T-helper 1 cell treated with Interleukin-12 subunit alpha and Interleukin-12 subunit beta and Interleukin-4 antibody, amounts not matched to agents 30 μg/mL and 1 μg/mL, for 36 hours (primary cell): ENCODE measurements around the gene AMBP.

ENCODE experiments used
- H3K27ac Mint-ChIP-seq: one replicate; pipeline ENCODE4 v1.8.0; 2021; ENCODE audit warnings: mild to moderate bottlenecking, mixed read lengths
- H3K27me3 Mint-ChIP-seq: one replicate; pipeline ENCODE4 v1.8.0; 2021; ENCODE audit warnings: low read depth, mixed read lengths
- H3K36me3 Mint-ChIP-seq: one replicate; pipeline ENCODE4 v1.8.0; 2021; ENCODE audit warnings: low read depth, mixed read lengths
- H3K4me1 Mint-ChIP-seq: one replicate; pipeline ENCODE4 v1.8.0; 2021; ENCODE audit warnings: low read depth, mixed read lengths
- H3K4me3 Mint-ChIP-seq: one replicate; pipeline ENCODE4 v1.8.0; 2021; ENCODE audit warnings: mild to moderate bottlenecking, moderate library complexity, mixed read lengths
- H3K9me3 Mint-ChIP-seq: one replicate; pipeline ENCODE4 v1.8.0; 2021; ENCODE audit warnings: mixed read lengths

AMBP gene

GRCh38 chr9:114060070-114060469 lies 18.0 kb downstream of the AMBP start:
- H3K4me3 Mint-ChIP-seq = no peak overlapping the region
- H3K27ac Mint-ChIP-seq = no peak overlapping the region
- H3K27me3 Mint-ChIP-seq = peaks cover 8% of the 10 kb centered on the region
- no peaks in the 10 kb centered on the region for H3K36me3 Mint-ChIP-seq
- no peaks in the 10 kb centered on the region for H3K4me1 Mint-ChIP-seq
- no peaks in the 10 kb centered on the region for H3K9me3 Mint-ChIP-seq

GRCh38 chr9:114059047-114059803 lies 18.9 kb downstream of the AMBP start:
- Mint-ChIP-seq H3K27ac (no peak overlapping the region), H3K9me3 (no peaks in the 10 kb centered on the region), H3K27me3 (peaks cover 8% of the 10 kb centered on the region), H3K4me1 (no peaks in the 10 kb centered on the region), H3K36me3 (no peaks in the 10 kb centered on the region), H3K4me3 (no peak overlapping the region)

- H3K4me1 Mint-ChIP-seq = no peaks in the 10 kb centered on the region
- H3K27ac Mint-ChIP-seq = no peak overlapping the region
- H3K9me3 Mint-ChIP-seq = no peaks in the 10 kb centered on the region
- no peaks in the 10 kb centered on the region for H3K36me3 Mint-ChIP-seq
- no peak overlapping the region for H3K4me3 Mint-ChIP-seq
- peaks cover 4% of the 10 kb centered on the region for H3K27me3 Mint-ChIP-seq
These were observed 19.4 kb downstream of the AMBP start for GRCh38 chr9:114058688-114059046.

DNA sequence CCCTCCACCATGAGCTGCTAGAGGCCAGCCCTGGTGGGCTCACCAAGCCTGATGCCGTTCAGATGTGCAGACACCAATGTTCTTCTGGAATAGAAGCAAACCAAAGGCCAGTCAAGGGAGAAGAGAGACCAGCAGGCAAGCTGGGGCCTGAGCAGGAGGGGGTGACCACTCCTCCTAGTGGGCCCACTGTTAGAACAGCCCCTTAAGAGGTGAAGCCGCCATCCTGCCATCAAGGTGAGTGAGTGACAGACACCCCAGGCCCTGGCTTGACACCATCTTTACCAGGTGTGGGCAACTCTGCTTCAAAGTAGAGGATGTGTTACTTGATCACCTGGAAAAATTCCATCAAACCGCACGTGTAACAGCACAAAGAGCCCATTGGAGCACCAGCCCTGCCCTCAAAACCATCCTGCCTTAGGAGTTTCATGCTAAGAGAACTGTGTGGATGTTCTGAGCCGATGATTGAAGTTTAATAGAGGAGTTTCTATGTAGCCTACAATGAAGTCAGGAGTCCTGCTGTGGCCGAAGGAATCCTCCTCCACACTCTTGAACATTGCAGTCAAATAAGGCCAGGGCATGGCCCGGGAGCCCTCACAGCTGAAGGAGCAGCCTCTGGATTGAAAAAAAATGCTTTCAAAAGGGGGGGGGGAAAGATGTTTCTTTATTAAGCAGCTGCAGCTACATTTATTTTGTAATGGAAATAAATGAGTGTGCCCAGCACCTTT lies 20.8 kb downstream of the AMBP start:
- Mint-ChIP-seq H3K4me3 (no peak overlapping the region), H3K27me3 (no peaks in the 10 kb centered on the region), H3K27ac (no peak overlapping the region), H3K36me3 (no peaks in the 10 kb centered on the region), H3K4me1 (no peaks in the 10 kb centered on the region), H3K9me3 (no peaks in the 10 kb centered on the region)

GRCh38 chr9:114056527-114056926 lies 21.6 kb downstream of the AMBP start:
- no peaks in the 10 kb centered on the region for H3K27me3 Mint-ChIP-seq
- H3K4me1 Mint-ChIP-seq = no peaks in the 10 kb centered on the region
- no peak overlapping the region for H3K4me3 Mint-ChIP-seq
- no peaks in the 10 kb centered on the region for H3K9me3 Mint-ChIP-seq
- no peak overlapping the region for H3K27ac Mint-ChIP-seq
- no peaks in the 10 kb centered on the region for H3K36me3 Mint-ChIP-seq

DNA sequence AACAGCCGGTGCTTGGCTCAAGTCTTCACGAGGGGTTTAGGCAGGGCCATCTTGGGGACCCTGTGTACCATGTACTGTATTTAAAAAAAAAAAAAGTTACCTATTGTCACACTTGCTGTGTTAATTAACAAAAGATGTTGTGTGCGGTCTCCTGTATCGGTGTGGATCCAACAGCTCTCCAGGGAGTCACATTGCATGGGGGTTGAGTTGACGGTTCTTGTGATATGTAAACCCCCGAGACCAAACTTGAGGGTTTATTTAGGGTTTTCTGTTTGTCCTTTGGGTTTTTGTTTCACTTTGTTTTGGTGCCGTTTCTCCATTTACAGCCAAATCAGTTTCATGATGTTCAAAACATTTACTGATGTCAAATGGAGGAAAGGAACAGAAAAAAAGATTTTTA lies 22.2 kb downstream of the AMBP start:
- Mint-ChIP-seq H3K36me3 (no peaks in the 10 kb centered on the region), H3K27ac (no peak overlapping the region), H3K9me3 (no peaks in the 10 kb centered on the region), H3K4me3 (no peak overlapping the region), H3K4me1 (no peaks in the 10 kb centered on the region), H3K27me3 (no peaks in the 10 kb centered on the region)

DNA sequence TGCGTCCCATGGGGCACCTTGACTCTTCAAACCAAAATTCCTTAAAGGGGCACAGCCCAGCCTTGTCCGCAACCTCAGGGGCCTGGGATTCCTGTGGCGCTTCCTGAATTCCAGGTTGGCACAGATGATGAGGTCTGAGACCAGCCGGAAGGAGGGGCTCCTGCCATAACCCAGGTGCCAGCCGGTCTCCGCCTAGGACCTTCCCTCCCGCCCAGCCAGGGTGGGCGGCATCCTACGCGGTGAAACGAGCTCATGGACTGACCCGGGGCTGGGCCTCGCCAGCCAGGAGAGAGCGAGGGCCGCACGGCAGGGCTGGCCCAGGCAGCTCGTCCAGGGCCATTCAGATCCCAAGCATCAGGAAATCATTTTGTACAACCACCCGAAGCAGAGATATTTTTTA lies 23.0 kb downstream of the AMBP start:
- Mint-ChIP-seq H3K36me3 (no peaks in the 10 kb centered on the region), H3K9me3 (no peaks in the 10 kb centered on the region), H3K27ac (no peak overlapping the region)

DNA sequence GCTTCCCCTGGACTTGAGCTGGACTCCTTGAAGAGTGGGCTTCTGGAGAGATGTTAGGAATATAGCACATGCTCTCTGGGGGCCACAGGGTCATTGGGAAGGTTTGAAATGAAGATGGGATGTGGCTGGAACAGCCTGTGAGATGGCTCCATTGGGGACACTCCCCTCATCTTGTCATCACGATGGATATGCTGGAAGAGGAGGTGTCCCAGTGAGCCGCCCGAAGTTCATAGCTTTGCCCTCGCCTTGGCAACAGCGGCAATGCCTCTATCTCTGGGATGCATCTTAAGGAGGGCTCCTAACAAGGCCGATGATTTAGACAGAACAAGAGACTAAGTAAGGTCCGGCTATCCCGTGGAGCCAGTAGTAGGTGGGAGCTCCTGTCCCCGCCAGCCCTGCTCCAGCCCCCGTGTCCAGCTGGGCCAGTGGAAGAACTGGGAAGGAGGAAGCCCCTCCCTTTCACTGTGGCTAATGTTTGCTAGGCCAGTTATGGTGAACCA lies 23.9 kb downstream of the AMBP start:
- no peaks in the 10 kb centered on the region for H3K36me3 Mint-ChIP-seq
- no peaks in the 10 kb centered on the region for H3K27me3 Mint-ChIP-seq
- H3K27ac Mint-ChIP-seq = no peak overlapping the region
- no peaks in the 10 kb centered on the region for H3K4me1 Mint-ChIP-seq
- no peak overlapping the region for H3K4me3 Mint-ChIP-seq
- H3K9me3 Mint-ChIP-seq = no peaks in the 10 kb centered on the region

More for the DNA sequence above, 23.0 kb downstream of the AMBP start:
- Mint-ChIP-seq H3K4me3 (no peak overlapping the region), H3K27me3 (no peaks in the 10 kb centered on the region), H3K4me1 (no peaks in the 10 kb centered on the region)

- no peaks in the 10 kb centered on the region for H3K9me3 Mint-ChIP-seq
- H3K4me1 Mint-ChIP-seq = no peaks in the 10 kb centered on the region
- no peaks in the 10 kb centered on the region for H3K27me3 Mint-ChIP-seq
- H3K27ac Mint-ChIP-seq = no peak overlapping the region
- no peaks in the 10 kb centered on the region for H3K36me3 Mint-ChIP-seq
- no peak overlapping the region for H3K4me3 Mint-ChIP-seq
These were observed 24.7 kb downstream of the AMBP start for GRCh38 chr9:114053246-114054005.

GRCh38 chr9:114051706-114052105 lies 26.4 kb downstream of the AMBP start:
- Mint-ChIP-seq H3K36me3 (no peaks in the 10 kb centered on the region), H3K4me3 (no peak overlapping the region), H3K9me3 (no peaks in the 10 kb centered on the region), H3K27ac (no peak overlapping the region), H3K4me1 (no peaks in the 10 kb centered on the region), H3K27me3 (no peaks in the 10 kb centered on the region)

- Mint-ChIP-seq H3K4me3 (no peak overlapping the region), H3K9me3 (no peaks in the 10 kb centered on the region), H3K27me3 (no peaks in the 10 kb centered on the region)
These were observed 26.8 kb downstream of the AMBP start for GRCh38 chr9:114051281-114051680.

GRCh38 chr9:114050646-114051045 lies 27.5 kb downstream of the AMBP start:
- Mint-ChIP-seq H3K4me1 (no peaks in the 10 kb centered on the region), H3K27me3 (peaks cover 3% of the 10 kb centered on the region), H3K9me3 (no peaks in the 10 kb centered on the region), H3K36me3 (no peaks in the 10 kb centered on the region), H3K27ac (no peak overlapping the region), H3K4me3 (no peak overlapping the region)

More at GRCh38 chr9:114051281-114051680, 26.8 kb downstream of the AMBP start:
- H3K27ac Mint-ChIP-seq = no peak overlapping the region
- H3K4me1 Mint-ChIP-seq = no peaks in the 10 kb centered on the region
- no peaks in the 10 kb centered on the region for H3K36me3 Mint-ChIP-seq

GRCh38 chr9:114050226-114050568 lies 27.9 kb downstream of the AMBP start:
- Mint-ChIP-seq H3K27me3 (peaks cover 3% of the 10 kb centered on the region), H3K36me3 (no peaks in the 10 kb centered on the region), H3K4me3 (no peak overlapping the region), H3K4me1 (no peaks in the 10 kb centered on the region), H3K9me3 (no peaks in the 10 kb centered on the region), H3K27ac (no peak overlapping the region)

DNA sequence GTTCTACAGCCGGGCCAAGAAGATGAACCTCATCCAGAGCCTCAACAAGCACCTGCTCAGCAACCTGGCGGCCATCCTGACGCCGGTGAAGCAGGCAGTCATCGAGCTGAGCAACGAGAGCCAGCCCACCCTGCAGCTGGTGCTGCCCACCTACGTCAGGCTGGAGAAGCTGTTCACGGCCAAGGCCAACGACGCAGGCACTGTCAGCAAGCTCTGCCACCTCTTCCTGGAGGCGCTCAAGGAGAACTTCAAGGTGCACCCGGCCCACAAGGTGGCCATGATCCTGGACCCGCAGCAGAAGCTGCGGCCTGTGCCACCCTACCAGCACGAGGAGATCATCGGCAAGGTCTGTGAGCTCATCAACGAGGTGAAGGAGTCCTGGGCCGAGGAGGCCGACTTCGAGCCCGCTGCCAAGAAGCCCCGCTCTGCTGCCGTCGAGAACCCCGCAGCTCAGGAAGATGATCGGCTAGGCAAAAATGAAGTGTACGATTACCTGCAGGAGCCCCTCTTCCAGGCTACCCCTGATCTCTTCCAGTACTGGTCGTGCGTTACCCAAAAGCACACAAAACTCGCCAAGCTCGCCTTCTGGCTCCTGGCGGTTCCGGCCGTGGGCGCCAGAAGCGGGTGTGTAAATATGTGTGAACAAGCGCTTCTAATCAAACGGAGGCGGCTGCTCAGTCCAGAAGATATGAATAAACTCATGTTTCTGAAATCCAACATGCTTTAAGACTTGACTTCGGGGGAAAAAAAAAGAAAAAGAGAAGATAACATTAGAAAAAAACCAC lies 28.5 kb downstream of the AMBP start:
- Mint-ChIP-seq H3K27ac (no peak overlapping the region), H3K36me3 (no peaks in the 10 kb centered on the region), H3K4me1 (no peaks in the 10 kb centered on the region), H3K9me3 (no peaks in the 10 kb centered on the region), H3K27me3 (peaks cover 3% of the 10 kb centered on the region), H3K4me3 (no peak overlapping the region)
